GM19452 (cell line): ENCODE data around the gene MYG1.

ENCODE experiments used
- ATAC-seq: cut with Tn5 transposase; IDR thresholded peaks from one replicate; pipeline ENCODE4 v1.9.1; 2021; ENCODE audit not compliant: unreplicated experiment

MYG1 gene, protein sequence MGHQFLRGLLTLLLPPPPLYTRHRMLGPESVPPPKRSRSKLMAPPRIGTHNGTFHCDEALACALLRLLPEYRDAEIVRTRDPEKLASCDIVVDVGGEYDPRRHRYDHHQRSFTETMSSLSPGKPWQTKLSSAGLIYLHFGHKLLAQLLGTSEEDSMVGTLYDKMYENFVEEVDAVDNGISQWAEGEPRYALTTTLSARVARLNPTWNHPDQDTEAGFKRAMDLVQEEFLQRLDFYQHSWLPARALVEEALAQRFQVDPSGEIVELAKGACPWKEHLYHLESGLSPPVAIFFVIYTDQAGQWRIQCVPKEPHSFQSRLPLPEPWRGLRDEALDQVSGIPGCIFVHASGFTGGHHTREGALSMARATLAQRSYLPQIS

GRCh38 chr12:53299454-53300180 is at the start of gene MYG1:
Gene MYG1 (plus strand): TSS chr12:53299695. CDS start chr12:53299738, 43 bp downstream.
- ATAC-seq: peak; percentile 77

GRCh38 chr12:53251477-53252348 is 47.8 kb upstream of the MYG1 start:
- ATAC-seq: peak; percentile 73

DNA sequence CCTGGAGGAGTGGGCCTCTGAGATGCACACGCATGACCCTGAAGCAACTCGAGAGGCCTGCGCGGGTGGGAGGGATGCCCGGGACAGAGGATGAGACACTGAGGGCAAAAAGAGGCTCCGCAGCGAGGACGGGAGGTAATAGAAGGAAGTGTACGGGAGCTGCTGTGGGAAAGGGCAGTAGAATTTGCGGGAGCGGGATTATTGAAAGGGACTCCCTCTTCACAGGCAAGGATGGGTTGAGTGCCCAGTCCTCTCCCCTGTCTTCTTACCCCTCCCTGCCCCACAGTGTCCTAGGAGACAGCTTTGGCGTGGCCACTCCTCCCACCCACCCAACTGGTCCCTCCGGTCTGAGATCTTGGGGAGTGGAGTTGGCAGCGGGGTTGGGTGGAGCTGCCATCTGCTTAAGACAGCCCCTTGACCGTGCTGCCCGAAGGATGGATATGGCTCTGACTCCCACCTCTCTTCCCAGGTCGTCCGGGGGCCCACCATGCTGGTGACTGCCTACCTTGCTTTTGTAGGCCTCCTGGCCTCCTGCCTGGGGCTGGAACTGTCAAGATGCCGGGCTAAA is 47.1 kb upstream of the MYG1 start:
- no peak for ATAC-seq

DNA sequence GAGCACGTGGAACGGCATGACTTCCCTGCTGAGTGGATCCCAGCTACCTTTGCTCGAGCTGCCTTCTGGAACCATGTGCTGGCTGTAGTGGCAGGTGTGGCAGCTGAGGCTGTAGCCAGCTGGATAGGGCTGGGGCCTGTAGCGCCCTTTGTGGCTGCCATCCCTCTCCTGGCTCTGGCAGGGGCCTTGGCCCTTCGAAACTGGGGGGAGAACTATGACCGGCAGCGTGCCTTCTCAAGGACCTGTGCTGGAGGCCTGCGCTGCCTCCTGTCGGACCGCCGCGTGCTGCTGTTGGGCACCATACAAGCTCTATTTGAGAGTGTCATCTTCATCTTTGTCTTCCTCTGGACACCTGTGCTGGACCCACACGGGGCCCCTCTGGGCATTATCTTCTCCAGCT is 46.2 kb upstream of the MYG1 start:
- ATAC-seq: no peak

GRCh38 chr12:53254816-53255545 is 44.5 kb upstream of the MYG1 start:
- no peak for ATAC-seq

DNA sequence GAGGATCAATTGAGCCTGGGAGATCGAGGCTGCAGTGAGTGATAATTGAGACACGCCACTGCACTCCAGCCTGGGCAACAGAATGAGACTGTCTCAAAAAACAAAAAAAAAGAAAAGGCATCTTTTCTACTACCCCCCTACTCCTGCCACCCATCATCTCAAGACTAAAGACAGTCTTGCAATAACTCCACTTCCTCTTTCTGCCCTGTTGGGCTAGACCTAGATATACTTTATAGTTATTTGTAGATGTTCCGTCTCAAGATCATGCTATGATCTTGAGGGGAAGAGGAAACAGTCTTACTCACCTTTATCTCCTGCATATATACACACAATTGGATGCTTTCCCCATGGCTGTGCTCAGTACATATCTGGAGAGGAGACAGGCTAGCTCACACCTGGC is 43.5 kb upstream of the MYG1 start:
- no peak for ATAC-seq

GRCh38 chr12:53258541-53259539 is 40.7 kb upstream of the MYG1 start:
- no peak for ATAC-seq

DNA sequence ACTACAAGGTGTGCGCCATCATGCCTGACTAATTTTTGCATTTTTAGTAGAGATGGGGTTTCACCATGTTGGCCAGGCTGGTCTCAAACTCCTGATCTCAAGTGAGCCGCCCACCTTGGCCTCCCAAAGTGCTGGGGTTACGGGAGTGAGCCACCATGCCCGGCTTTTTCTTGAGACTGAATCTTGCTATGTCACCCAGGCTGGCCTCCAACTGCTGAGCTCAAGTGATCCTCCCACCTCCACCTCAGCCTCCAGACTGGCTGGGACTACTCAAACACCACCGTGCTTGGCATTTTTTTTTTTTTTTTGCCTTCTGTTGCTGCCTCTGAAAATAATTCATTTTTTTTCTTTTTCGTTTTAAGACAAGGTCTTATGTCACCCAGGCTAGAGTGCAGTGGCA is 39.6 kb upstream of the MYG1 start:
- ATAC-seq: no peak

- ATAC-seq: no peak
Measured at GRCh38 chr12:53265783-53266182, 33.7 kb upstream of the MYG1 start.

DNA sequence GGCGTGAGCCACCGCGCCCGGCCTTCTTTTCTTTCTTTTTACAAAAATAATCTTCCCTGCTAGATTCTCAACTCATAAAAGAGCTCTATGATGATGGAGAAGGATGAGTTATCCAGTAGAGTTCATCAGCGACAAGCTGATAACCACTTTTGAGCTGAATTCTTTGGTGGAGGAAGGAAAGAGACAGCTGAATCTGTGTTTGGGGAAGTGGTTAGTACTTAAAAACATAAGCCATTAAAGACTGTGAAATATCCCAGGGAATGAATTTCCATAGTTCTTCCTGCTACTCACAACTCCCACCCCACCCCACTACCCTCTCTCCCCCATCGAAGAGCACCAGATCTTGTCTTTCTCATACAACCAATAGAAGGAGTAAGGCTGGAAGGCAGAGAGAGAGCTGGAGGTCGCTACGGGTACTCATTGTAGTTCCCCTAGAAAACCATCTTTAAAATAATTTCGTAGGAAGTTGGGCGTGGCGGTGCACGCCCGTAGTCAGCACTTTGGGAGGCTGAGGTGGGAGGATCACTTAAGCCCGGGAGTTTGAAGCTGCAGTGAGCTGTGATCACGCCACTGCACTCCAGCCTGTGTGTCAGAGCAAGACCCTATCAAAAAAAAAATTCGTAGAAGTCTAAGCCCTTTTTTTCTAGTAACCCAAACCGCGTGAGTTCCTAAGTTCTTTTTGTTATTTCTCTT is 32.0 kb upstream of the MYG1 start:
- no peak for ATAC-seq

DNA sequence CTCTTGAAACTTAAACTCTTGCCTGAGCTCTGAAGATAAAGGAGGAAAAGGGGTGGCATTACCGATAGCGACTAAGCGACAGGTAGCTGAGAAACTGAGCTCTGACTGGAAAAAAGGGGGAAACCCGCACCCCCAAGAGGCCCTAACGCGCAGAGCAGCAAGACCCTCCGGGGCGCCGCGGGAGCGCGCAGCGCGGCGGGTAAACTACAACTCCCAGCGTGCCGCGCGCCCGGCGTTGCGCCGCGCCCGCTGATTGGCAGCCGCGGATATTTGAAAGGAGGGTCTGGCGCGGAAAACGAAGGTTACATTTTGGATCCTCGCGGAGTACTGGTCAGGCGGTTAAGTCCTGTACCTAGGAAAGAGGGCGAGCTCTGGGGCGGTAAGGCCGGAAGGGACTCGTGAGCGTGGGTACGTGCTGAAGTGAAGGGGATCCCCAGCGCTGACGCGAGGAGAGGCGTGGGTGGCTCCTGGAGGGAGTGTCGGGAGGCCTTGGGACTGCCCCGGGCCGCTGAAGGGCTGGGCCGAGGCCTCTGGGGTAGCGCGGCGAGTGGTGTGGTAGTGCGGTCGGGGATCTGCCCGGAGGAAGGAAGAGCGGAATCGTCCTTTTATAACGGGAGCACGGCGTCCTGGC is 31.4 kb upstream of the MYG1 start, which contains the start of gene ESPL1:
Gene ESPL1, plus strand, starts transcription at position 301 of the 631 bp plus-strand sequence. CDS start 468 bp downstream, outside the sequence.
- ATAC-seq: peak; percentile 80

DNA sequence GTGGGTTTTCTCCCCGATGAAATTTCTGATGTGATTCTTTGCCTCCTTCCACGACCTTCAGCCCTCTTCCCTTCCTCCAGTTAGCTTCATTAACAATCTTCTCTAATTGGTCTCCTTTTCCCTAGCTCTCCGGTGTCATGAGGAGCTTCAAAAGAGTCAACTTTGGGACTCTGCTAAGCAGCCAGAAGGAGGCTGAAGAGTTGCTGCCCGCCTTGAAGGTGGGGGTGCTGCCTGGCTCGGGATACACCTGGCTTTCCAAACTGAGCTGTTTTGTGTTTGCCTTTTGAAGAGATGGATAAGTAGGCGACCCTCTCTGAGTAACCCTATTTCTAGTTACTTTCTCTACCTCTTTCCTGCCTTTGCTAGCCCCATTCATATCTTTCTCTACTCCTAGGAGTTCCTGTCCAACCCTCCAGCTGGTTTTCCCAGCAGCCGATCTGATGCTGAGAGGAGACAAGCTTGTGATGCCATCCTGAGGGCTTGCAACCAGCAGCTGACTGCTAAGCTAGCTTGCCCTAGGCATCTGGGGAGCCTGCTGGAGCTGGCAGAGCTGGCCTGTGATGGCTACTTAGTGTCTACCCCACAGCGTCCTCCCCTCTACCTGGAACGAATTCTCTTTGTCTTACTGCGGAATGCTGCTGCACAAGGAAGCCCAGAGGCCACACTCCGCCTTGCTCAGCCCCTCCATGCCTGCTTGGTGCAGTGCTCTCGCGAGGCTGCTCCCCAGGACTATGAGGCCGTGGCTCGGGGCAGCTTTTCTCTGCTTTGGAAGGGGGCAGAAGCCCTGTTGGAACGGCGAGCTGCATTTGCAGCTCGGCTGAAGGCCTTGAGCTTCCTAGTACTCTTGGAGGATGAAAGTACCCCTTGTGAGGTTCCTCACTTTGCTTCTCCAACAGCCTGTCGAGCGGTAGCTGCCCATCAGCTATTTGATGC is 30.6 kb upstream of the MYG1 start:
- ATAC-seq: no peak

GRCh38 chr12:53274445-53274844 is 25.1 kb upstream of the MYG1 start:
- ATAC-seq: no peak

- ATAC-seq: no peak
Measured at GRCh38 chr12:53276511-53276910, 23.0 kb upstream of the MYG1 start.

DNA sequence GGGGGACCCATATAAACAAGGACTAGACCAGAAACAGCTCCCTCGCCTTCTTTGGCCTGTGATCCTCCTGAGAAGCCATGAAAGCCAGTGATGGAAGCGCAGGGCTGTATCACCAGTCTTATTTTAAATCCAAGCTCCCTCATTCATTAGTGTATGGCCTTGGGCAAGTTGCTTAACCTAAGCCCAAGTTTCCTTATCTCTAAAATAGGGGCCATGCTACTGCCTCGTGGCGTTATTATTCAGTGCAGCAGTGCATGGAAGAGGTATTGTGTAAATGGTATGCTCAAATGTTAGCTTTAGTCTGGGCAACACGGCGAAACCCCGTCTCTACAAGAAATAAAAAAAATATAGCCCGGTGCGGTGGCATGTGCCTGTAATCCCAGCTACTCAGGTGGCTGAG is 21.5 kb upstream of the MYG1 start:
- ATAC-seq: no peak

GRCh38 chr12:53279283-53279869 is 20.1 kb upstream of the MYG1 start:
- no peak for ATAC-seq
